ENCODE measurements around the gene WDR7. TPM values are rescaled to one million over a fixed set of nuclear protein-coding genes. Genes with fewer than 3 reads are reported as not detected.
A peak's percentile ranks its signal among the peaks of the same experiment; 100 is the strongest.

The WDR7 gene
- total and polyA plus RNA-seq, 9 of the 15 experiments (the other 6 are each of a cell fraction or from before 2014, with no cell fraction given) = 1.4 to 9.4 (median 5.3) TPM

- TF ChIP-seq SRF (CRISPR knock-in tag; IDR thresholded peaks at IDR 0.05) (no peak), ZKSCAN1 (IDR thresholded peaks at IDR 0.05; ENCODE audit: low read depth, low read length) (no peak)
Measured at GRCh38 chr18:56747857-56748256, 96.7 kb downstream of the WDR7 start (continued).

- H3K27me3 ChIP-seq (ENCODE audit: control insufficient read depth in 2 of 2, insufficient read depth in 2 of 2, low read length in 2 of 2) = no peaks in the 10 kb centered on the region
- BruUV-seq (replicated peaks) = no TSS peak
- H3K36me3 ChIP-seq (ENCODE audit: control insufficient read depth, insufficient read depth, low read length) = no peaks in the 10 kb centered on the region
- FAIRE-seq (peak; percentile 54), ATAC-seq (no peak), DNase-seq (ENCODE audit: extremely low read depth in 1 of 4, low spot score in 3 of 4) (peak; percentile 6 to 38 (median 10))
- H3K9me1 ChIP-seq (ENCODE audit: control insufficient read depth, insufficient read depth, low read length) = no peaks in the 10 kb centered on the region
- in situ Hi-C loops (cut with MboI) = no loop called here
- WGBS (ENCODE audit: insufficient coverage, low coverage, missing lambda C conversion rate) = 42% methylated on average over 2 of the region's 2 CpGs
- no peaks in the 10 kb centered on the region for H3K9me3 ChIP-seq (replicated peaks; ENCODE audit: control insufficient read depth, insufficient read depth, low read depth, low read length)
- POLR2A ChIA-PET = no interaction called here
- H3K4me1 ChIP-seq (replicated peaks in 1 of 2; ENCODE audit: control insufficient read depth in 2 of 2, insufficient read depth in 2 of 2, low read length in 2 of 2) = no peaks in the 10 kb centered on the region
- intact Hi-C loops (cut with micrococcal nuclease) = loop anchor here (2.0 to 5.0 kb wide), 2 partner anchors 698 to 814 kb away; no protein-coding TSS in a partner anchor
- no peaks in the 10 kb centered on the region for H4K20me1 ChIP-seq (replicated peaks; ENCODE audit: control insufficient read depth, insufficient read depth, low read length)
- no peak overlapping the region for H3K4me2 ChIP-seq (ENCODE audit: insufficient read depth, low read length)
- CTCF ChIA-PET (ENCODE audit: low intra/inter-chr PET ratio) = interaction anchor here (1.1 to 1.2 kb wide), 2 partner anchors 698 to 813 kb away, joined by 3 to 7 read pairs; no protein-coding TSS in a partner anchor
- no peak overlapping the region for H3K4me3 ChIP-seq
- H3K9ac ChIP-seq (ENCODE audit: insufficient read depth in 1 of 2, low read depth in 2 of 2, low read length in 2 of 2) = no peak overlapping the region
- no peak overlapping the region for H2AFZ ChIP-seq (ENCODE audit: low read depth, low read length)
- H3K27ac ChIP-seq (ENCODE audit: extremely low read depth, low read depth, low read length) = no peak overlapping the region
- no peaks in the 10 kb centered on the region for H3K79me2 ChIP-seq (ENCODE audit: control insufficient read depth, insufficient read depth, low read length)
- TF ChIP-seq NFE2 (IDR thresholded peaks at IDR 0.05; ENCODE audit: low read depth) (no peak), E2F1 (CRISPR knock-in tag; IDR thresholded peaks at IDR 0.05) (no peak), DPF2 (IDR thresholded peaks at IDR 0.05) (no peak), PHTF2 (CRISPR knock-in tag; IDR thresholded peaks at IDR 0.05) (no peak), MITF (IDR thresholded peaks at IDR 0.05) (no peak), ZNF79 (CRISPR knock-in tag; IDR thresholded peaks at IDR 0.05; ENCODE audit: low read depth) (no peak), ATF3 (IDR thresholded peaks at IDR 0.05) (no peak), ATF3 (CRISPR knock-in tag; conservative IDR thresholded peaks at IDR 0.05) (no peak), MXD1 (CRISPR knock-in tag; IDR thresholded peaks at IDR 0.05; ENCODE audit: borderline replicate concordance, poor library complexity, severe bottlenecking) (no peak), SAP30 (IDR thresholded peaks at IDR 0.05; ENCODE audit: borderline replicate concordance, insufficient read depth, low read depth, low read length, poor library complexity, severe bottlenecking) (no peak), TFAP4 (CRISPR knock-in tag; IDR thresholded peaks at IDR 0.05; ENCODE audit: borderline replicate concordance) (no peak), ZNF561 (CRISPR knock-in tag; conservative IDR thresholded peaks at IDR 0.05) (no peak)
Measured at GRCh38 chr18:56748698-56749268, 97.6 kb downstream of the WDR7 start.

Measured in K562 (cell line).